Germinal center (tissue), 1 donor: Measurements from ENCODE around the gene TRPM4.
"Not testable (repeated sequence)": the region's sequence is repeated elsewhere in the genome, so short reads cannot be mapped to it uniquely, and the experiment has no call there.

ENCODE experiments used
- DNase-seq: peaks from one replicate; pipeline ENCODE4 v3.0.0; 2012; ENCODE audit warnings: mixed read lengths, low spot score

The TRPM4 gene

GRCh38 chr19:49190781-49191180, 33.2 kb downstream of the TRPM4 start:
- DNase-seq = no peak

- no peak for DNase-seq
Observed at GRCh38 chr19:49193822-49194394, 36.3 kb downstream of the TRPM4 start.

- DNase-seq = no peak
Observed at GRCh38 chr19:49194408-49194807, 36.8 kb downstream of the TRPM4 start.

GRCh38 chr19:49196527-49197240, 39.1 kb downstream of the TRPM4 start:
- no peak for DNase-seq

GRCh38 chr19:49200238-49200862, 42.8 kb downstream of the TRPM4 start:
- DNase-seq = no peak

GRCh38 chr19:49201042-49201441, 43.5 kb downstream of the TRPM4 start:
- no peak for DNase-seq

GRCh38 chr19:49205114-49205513, 47.5 kb downstream of the TRPM4 start:
- peak; percentile 31 for DNase-seq

GRCh38 chr19:49209502-49209901, 51.9 kb downstream of the TRPM4 start:
- not testable (repeated sequence) for DNase-seq

- DNase-seq = peak; percentile 60
Observed at GRCh38 chr19:49210108-49210900, 52.7 kb downstream of the TRPM4 start.

- no peak for DNase-seq
Observed at GRCh38 chr19:49210901-49211451, 53.4 kb downstream of the TRPM4 start.

- no peak for DNase-seq
Observed at GRCh38 chr19:49212016-49212701, 54.6 kb downstream of the TRPM4 start.

GRCh38 chr19:49213791-49214190, 56.2 kb downstream of the TRPM4 start:
- DNase-seq = no peak

- peak; percentile 43 for DNase-seq
Observed at GRCh38 chr19:49214701-49215100, 57.1 kb downstream of the TRPM4 start.

GRCh38 chr19:49216071-49216470, 58.5 kb downstream of the TRPM4 start:
- no peak for DNase-seq

GRCh38 chr19:49217382-49217781, 59.8 kb downstream of the TRPM4 start:
- no peak for DNase-seq

- no peak for DNase-seq
Observed at GRCh38 chr19:49222011-49222410, 64.4 kb downstream of the TRPM4 start.

GRCh38 chr19:49222528-49222927, 64.9 kb downstream of the TRPM4 start:
- DNase-seq = no peak

GRCh38 chr19:49223472-49223871, 65.9 kb downstream of the TRPM4 start:
- no peak for DNase-seq

- DNase-seq = not testable (repeated sequence)
Observed at GRCh38 chr19:49224441-49224840, 66.8 kb downstream of the TRPM4 start.

- DNase-seq = peak; percentile 56
Observed at GRCh38 chr19:49224879-49225278, 67.3 kb downstream of the TRPM4 start.

- DNase-seq = no peak
Observed at GRCh38 chr19:49229416-49229815, 71.8 kb downstream of the TRPM4 start.

- DNase-seq = no peak
Observed at GRCh38 chr19:49231389-49231788, 73.8 kb downstream of the TRPM4 start.
